GM18519 (cell line): ENCODE results near the gene DNAJA1.
A peak's percentile ranks its signal among the peaks of the same experiment; 100 is the strongest.

ENCODE experiments used
- ATAC-seq: cut with Tn5 transposase; IDR thresholded peaks from one replicate; pipeline ENCODE4 v1.9.1; 2021; ENCODE audit warnings: mild to moderate bottlenecking, moderate library complexity; ENCODE audit not compliant: unreplicated experiment, low FRiP score

The DNAJA1 gene

DNA sequence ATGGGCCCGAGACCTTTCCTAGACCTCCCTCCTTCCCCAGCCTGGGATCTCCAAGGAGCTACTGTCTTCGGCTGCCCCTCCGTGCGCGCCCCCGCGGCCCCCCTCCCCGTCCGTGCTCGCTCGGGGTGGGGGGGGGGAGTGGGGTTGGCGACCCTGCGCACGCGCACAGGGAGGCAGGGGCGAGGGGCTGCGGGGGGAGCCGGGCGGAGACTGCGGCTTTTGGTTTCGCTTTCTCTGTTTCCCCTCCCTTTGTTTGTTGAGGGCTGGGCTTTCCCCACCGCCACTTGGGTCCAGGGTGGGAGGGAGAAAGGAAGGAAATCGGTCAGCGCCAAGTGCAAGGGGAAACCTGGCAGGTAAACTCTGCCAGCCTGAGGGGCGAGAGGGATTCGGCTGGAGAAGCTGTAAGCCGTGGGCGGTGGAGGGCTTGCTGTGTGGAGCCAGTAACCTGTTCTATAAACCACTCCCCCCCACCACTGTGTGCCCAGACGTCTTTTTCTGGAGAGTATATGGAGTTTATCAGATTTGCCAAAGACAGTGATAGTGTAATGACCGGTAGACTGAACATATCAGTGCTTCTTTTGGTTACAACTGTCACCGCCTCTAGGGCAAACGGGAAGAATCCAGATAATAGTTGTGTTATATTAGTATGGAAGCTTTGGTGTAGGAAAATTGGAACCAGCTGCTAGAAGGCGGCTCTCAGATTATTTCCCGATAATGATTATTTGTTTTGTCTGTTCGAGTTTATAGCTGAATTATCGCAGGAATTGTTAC lies 684 bp downstream of the DNAJA1 start:
- peak; percentile 12 for ATAC-seq

DNA sequence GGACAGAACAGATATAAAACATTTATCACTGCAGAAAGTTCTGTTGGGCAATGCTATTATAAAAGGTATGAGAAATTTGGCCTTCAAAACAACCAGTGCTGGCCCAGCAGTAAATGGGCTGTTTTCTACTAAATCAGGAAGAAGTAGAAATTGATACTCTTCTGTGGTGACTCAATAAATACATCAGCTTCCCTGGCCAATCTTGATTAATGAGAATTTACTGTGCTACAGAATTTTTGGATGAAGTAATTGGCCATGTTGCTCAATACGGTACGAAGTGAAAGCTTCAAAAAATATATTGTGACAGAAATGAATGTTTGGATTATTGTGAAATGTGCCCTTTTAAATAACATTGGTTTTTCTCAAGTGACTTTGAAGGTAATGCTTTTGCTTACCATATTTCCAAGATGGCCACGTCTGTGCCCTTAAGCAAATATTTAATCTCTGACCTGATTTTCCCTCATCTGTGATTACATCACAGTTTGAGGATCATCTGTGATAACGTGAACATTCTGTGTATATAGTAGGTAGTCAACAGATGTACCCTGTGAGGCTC lies 4.2 kb downstream of the DNAJA1 start:
- ATAC-seq = no peak

- ATAC-seq = no peak
Measured at GRCh38 chr9:33030285-33030684, 5.2 kb downstream of the DNAJA1 start.

- ATAC-seq = no peak
Measured at GRCh38 chr9:33032292-33032691, 7.2 kb downstream of the DNAJA1 start.

GRCh38 chr9:33032865-33033264 lies 7.8 kb downstream of the DNAJA1 start:
- ATAC-seq = no peak

DNA sequence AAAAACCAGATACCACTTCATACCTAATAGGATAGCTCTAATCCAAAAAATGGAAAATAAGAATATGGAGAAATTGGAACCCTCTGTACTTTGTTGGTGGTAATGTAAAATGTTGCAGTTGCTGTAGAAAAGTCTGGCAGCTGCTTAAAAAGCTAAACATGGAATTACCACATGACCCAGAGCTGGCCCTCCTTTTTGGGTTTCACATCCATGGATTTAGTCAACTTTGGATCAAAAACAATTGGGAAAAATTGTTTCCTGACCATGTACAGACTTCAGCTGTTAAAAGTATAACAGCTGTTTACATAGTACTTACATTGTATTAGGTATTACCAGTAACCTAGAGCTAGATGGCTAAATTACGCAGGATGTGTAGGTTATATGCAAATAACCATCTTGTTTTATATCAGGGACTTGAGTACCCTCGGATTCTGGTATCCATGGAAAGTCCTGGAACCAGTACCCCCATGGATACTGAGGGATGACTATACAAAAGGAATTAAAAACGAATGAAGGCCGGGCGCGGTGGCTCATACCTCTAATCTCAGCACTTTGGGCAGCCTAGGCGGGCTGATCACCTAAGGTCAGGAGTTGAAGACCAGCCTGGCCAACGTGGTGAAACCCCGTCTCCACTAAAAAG lies 15.8 kb downstream of the DNAJA1 start:
- no peak for ATAC-seq

GRCh38 chr9:33041432-33042188 lies 16.5 kb downstream of the DNAJA1 start:
- ATAC-seq = no peak

- no peak for ATAC-seq
Measured at GRCh38 chr9:33042473-33042872, 17.4 kb downstream of the DNAJA1 start.

DNA sequence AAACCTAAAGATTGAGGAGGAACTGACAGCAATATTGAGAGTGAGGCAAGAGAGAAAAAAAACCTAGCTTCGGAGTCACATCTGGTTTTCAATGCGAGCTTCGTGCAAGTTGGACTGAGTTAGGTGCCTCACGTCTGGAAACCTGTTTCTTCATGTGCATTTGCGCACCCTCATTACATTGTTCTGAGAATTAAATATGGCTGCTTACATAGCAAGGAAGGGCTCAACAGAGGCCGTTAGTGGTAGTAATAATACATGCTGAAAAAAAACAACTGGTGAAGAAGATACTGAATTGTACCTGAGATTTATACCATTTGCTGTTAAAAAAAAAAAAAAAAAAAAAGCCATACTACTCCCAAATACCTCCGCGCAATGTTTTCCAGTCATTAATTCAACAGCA lies 18.6 kb downstream of the DNAJA1 start:
- no peak for ATAC-seq

DNA sequence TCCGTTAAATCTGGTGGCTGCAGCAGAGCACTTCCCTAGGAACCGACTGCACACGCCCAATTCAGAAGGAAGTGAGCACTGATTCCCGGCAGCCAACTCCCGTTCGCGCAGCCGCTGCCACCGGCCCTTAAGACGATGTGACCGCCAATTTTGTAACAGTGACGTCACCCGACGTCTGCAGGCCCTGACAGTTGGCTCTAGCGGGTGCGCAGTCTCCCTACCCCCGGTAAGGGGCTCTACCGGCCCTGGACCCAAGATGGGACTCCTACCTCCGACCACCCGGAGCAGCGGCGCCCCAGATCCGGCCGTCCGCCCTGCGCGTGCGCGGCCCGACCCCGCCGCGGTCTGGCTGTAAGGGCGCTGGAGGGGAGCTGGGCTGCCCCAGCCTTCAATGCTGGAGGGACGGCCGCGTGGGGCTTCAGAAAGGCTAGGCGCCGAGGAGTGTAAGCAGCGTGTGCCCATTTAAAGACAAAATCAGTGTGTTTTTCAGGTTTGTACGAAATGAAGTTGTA lies 19.1 kb downstream of the DNAJA1 start:
- ATAC-seq = peak; percentile 67

DNA sequence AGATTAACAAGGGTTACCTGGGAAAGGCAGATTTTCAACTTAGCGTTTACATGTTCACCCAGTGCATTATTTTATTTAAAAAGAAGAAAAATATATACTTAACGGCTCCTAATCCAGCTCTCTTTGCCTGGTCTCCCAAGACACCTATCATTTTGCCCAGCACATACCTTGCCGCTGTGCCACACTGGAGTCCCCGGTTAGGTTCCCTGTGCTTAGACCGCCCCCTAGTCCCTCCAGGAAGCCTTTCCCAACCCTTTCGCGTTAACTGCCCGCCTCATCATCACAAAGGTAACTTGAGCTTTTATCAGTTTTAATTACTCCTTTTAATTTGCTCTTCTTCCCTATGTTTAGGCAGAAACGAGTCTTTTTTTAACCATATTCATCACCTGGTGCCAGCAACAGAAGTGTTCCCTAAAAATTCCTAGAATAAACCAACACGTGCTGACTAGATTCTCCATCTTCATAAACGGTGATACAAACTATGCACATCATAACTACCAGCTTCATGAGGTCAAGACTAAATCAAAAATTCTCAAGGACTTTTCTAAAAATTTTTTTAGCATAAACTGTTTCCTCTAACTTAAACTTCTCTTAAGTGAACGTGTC lies 19.7 kb downstream of the DNAJA1 start:
- ATAC-seq = no peak

GRCh38 chr9:33046061-33046460 lies 21.0 kb downstream of the DNAJA1 start:
- ATAC-seq = no peak

DNA sequence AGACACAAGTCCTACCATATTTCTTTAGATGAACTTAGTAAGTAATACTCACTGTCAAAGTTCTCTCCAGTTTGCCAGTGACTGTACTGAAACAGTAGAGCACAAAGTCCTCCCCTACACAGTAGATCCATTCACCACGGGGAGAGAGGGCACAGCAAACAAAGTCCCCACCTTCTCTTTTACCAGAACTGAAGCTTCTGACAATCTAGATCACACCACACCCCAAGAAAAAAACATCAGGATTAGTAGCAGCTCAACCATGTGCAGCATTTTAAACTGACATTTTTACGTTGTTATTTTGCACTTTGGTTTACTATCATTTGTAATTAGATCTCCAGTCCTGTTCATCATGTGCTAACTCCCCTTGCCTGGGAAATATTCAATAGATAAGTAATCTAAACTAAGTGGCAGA lies 23.0 kb downstream of the DNAJA1 start:
- ATAC-seq = no peak

DNA sequence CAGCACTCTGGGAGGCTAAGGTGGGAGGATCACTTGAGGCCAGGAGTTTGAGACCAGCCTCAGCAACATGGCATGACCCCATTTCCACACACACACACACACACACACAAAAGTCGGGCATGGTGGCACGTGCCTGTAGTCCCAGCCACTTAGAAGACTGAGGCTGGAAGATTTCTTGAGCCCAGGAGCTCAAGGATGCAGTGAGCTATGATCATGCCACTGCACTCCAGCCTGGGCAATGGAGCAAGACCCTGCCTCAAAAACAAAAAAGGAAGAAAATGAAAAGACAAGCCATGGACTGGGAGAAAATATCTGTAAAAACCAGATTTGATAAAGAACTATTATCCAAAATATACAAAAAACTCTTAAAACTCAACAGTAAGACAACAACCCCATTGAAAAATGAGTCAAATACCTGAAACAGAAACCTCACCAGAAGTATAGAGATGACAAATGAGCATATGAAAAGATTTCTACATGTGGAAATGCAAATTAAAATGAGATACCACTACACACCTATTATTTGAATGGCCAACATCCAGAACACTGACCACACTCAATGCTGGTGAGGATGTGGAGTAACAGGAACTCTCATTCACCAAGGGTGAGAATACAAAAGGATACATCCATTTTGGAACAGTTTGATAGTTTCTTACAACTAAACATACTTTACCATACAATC lies 24.7 kb downstream of the DNAJA1 start:
- peak; percentile 70 for ATAC-seq

GRCh38 chr9:33051144-33051543 lies 26.1 kb downstream of the DNAJA1 start:
- no peak for ATAC-seq

GRCh38 chr9:33065157-33066076 lies 40.3 kb downstream of the DNAJA1 start:
- peak; percentile 56 for ATAC-seq

DNA sequence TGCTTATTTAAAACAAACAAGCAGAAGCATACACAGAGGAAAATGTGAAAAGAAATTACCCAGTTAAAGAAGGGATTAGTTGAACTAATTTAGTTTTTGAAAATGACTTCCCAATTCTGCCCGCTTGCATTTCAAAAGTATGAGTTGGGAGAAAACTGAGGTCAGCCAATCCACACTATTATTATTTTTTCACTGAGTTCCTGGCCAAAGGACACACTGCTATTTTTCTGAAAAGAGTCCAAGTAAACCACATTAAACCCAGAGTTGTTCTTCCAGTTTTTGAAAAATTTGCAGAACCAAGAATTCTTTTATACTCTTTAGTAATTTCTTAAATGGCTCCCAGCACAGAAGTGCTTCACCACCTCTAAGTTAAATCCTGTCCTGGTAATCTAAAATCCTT lies 43.9 kb downstream of the DNAJA1 start:
- ATAC-seq = no peak

- peak; percentile 99 for ATAC-seq
Measured at GRCh38 chr9:33076046-33077004, 51.3 kb downstream of the DNAJA1 start, which contains the start of gene SMU1. Gene SMU1 (minus strand): TSS chr9:33076674. CDS start chr9:33076608, 66 bp downstream.
